ENCODE measurements around the gene TMC6.

Gene TMC6

GRCh38 chr17:78134899-78135385, 6.4 kb upstream of the TMC6 start:
- no peak for DNase-seq

GRCh38 chr17:78133971-78134898, 5.7 kb upstream of the TMC6 start:
- DNase-seq: no peak

- no peak for DNase-seq
Observed at GRCh38 chr17:78133179-78133951, 4.8 kb upstream of the TMC6 start.

- no peak for DNase-seq
Observed at GRCh38 chr17:78132767-78133178, 4.2 kb upstream of the TMC6 start.

GRCh38 chr17:78132084-78132676, 3.6 kb upstream of the TMC6 start:
- DNase-seq: no peak

- no peak for DNase-seq
Observed at GRCh38 chr17:78131172-78132083, 2.9 kb upstream of the TMC6 start.

- DNase-seq: no peak
Observed at GRCh38 chr17:78130437-78131101, 2.0 kb upstream of the TMC6 start, which contains the start of gene TMC8. TMC8 (plus strand) TSS chr17:78130771; CDS start chr17:78131589, 818 bp downstream.

GRCh38 chr17:78130090-78130436, 1.5 kb upstream of the TMC6 start:
- DNase-seq: no peak

- DNase-seq: no peak
Observed at GRCh38 chr17:78129351-78130089, 965 bp upstream of the TMC6 start.

GRCh38 chr17:78127888-78128550, 536 bp downstream of the TMC6 start:
- peak; percentile 70 for DNase-seq

- peak; percentile 68 for DNase-seq
Observed at GRCh38 chr17:78127239-78127887, 1.2 kb downstream of the TMC6 start.

GRCh38 chr17:78126895-78127238, 1.7 kb downstream of the TMC6 start:
- DNase-seq: no peak

- DNase-seq: no peak
Observed at GRCh38 chr17:78125976-78126894, 2.3 kb downstream of the TMC6 start.

GRCh38 chr17:78125138-78125913, 3.2 kb downstream of the TMC6 start:
- no peak for DNase-seq

GRCh38 chr17:78124836-78125137, 3.8 kb downstream of the TMC6 start:
- DNase-seq: no peak

- DNase-seq: no peak
Observed at GRCh38 chr17:78124081-78124835, 4.3 kb downstream of the TMC6 start.

- no peak for DNase-seq
Observed at GRCh38 chr17:78123258-78123929, 5.2 kb downstream of the TMC6 start.
